Ovary (tissue), 9 donors: ENCODE measurements around the gene ULBP1. TPM values are rescaled to one million over a fixed set of nuclear protein-coding genes. Genes with fewer than 3 reads are reported as not detected.
"Not testable (repeated sequence)": the region's sequence is repeated elsewhere in the genome, so short reads cannot be mapped to it uniquely, and the experiment has no call there.

Source experiments
- DNase-seq, 5 donors: peaks; one replicate each; pipeline ENCODE4 v3.0.0-alpha.2; 2019 to 2020
- H3K27ac ChIP-seq, 2 donors: fragments of 200-600 bp; one replicate each; pipeline versions ENCODE4 v1.5.1 to v1.8.0; 2019 to 2022
- H3K27me3 ChIP-seq: fragments of 200-600 bp; one replicate; pipeline ENCODE4 v1.8.0; 2022
- H3K36me3 ChIP-seq: fragments of 200-600 bp; sonication (generic); one replicate; pipeline ENCODE4 v1.5.1; 2019
- H3K4me1 ChIP-seq: one replicate; pipeline ENCODE4 v1.8.1; 2013; ENCODE audit warnings: mild to moderate bottlenecking, moderate library complexity; ENCODE audit not compliant: insufficient read depth
- H3K4me3 ChIP-seq: fragments of 200-600 bp; sonication (generic); one replicate; pipeline ENCODE4 v1.5.1; 2017
- H3K9me3 ChIP-seq, 2 donors: fragments of 200-600 bp in 1 of 2; sonication (generic) in 1 of 2; one replicate each; pipeline versions ENCODE4 v1.5.1 to v1.8.1; 2013 to 2019; ENCODE audit warnings: mild to moderate bottlenecking in 1 of 2, moderate library complexity in 1 of 2
- CTCF ChIP-seq, 3 donors: fragments of 450-650 bp in 2 of 3; fragments of 200-600 bp in 1 of 3; IDR thresholded peaks; one replicate each; pipeline versions ENCODE4 v1.5.1 to v1.8.0; 2016 to 2022; ENCODE audit warnings: antibody characterized with exemption in 3 of 3, mild to moderate bottlenecking in 1 of 3
- EP300 ChIP-seq: sonication (generic); formaldehyde crosslinking; IDR thresholded peaks from one replicate; pipeline ENCODE4 v1.6.1; 2017; ENCODE audit warnings: antibody characterized with exemption
- POLR2A ChIP-seq: fragments of 450-650 bp; IDR thresholded peaks from one replicate; pipeline ENCODE4 v1.6.1; 2017; ENCODE audit warnings: antibody characterized with exemption, mild to moderate bottlenecking, moderate library complexity
- WGBS, 3 donors: extraction: QIAGEN DNeasy Blood & Tissue Kit in 1 of 3; methylation state at CpG; one replicate each; pipeline versions ENCODE4 v1.1.5 to v1.1.7; 2013 to 2017; 5-methylcytosine and 5-hydroxymethylcytosine counted together
- intact Hi-C, 4 donors: fragments of 100-400 bp; cut with DNase I; formaldehyde crosslinking; loops; one replicate each; pipeline versions ENCODE4 v1.11.0 to v1.15.1; 2022 to 2023
- polyA plus RNA-seq, 2 donors: library from polyadenylated mRNA; stranded (reverse); fragments of 200-250 nt in 1 of 2; fragments of 350-450 nt in 1 of 2; fragmentation: Illumina TruSeq in 1 of 2; extraction: RNeasy Lipid Tissue Mini Kit (QIAGEN cat#74804) in 1 of 2; gene quantifications; one replicate each; pipeline ENCODE4 v1.2.3, GENCODE V29; 2013 to 2014
- total RNA-seq, 7 donors: library from RNA; depleted of rRNA in 2 of 7; stranded (reverse); fragments of >200 nt in 2 of 7; fragmentation: NEBNext Ultra II Directional in 3 of 7; extraction: Animal tissue kit (Norgen Biotek cat#: 25700) in 3 of 7; gene quantifications; one replicate each; pipeline versions ENCODE4 v1.1.0 to v1.2.4, GENCODE V29; 2016 to 2023
- donor health status: DM: no; HTN: no; CAD: no; lungs with moderate emphysema.
- donor health status: DM: no; HTN: no; CAD: no.
- donor health status: Bipolar disorder and iron deficiency.
- donor health status: DM: yes; HTN: yes; CAD: no.
- donor health status: DM: no; HTN: no; CAD: no.
- donor health status: DM: yes; HTN: yes; CAD: no.

Gene ULBP1
- total and polyA plus RNA-seq, 9 donors: 0.02 to 7.7 (median 0.09) TPM; not detected in 3

GRCh38 chr6:149947533-149947932 is 16.2 kb upstream of the ULBP1 start:
- H3K4me1 ChIP-seq, DNase-seq, H3K9me3 ChIP-seq, H3K4me3 ChIP-seq, H3K27ac ChIP-seq, H3K27me3 ChIP-seq, intact Hi-C loops, H3K36me3 ChIP-seq: not testable (repeated sequence)
- no CpG with 5 or more reads among the region's 1 CpG for WGBS, 3 donors

- Histone ChIP-seq H3K27me3 (no peaks in the 10 kb centered on the region), H3K27ac (no peak overlapping the region), H3K4me3 (no peak overlapping the region), H3K4me1 (no peaks in the 10 kb centered on the region), H3K36me3 (no peaks in the 10 kb centered on the region), H3K9me3 (no peaks in the 10 kb centered on the region)
- 75 to 88% (median 80%) methylated on average over 1 of the region's 1 CpG for WGBS, 3 donors
- TF ChIP-seq CTCF (IDR thresholded peaks at IDR 0.05): no peak
- intact Hi-C loops: no loop called here
- no peak for DNase-seq
Observed at GRCh38 chr6:149948011-149948410, 15.7 kb upstream of the ULBP1 start.

- intact Hi-C loops: no loop called here
- 76 to 78% (median 77%) methylated on average over 5 of the region's 5 CpGs for WGBS, 3 donors
- no peak for DNase-seq
- H3K4me3 ChIP-seq: no peak overlapping the region
- no peak overlapping the region for H3K27ac ChIP-seq
- TF ChIP-seq POLR2A (no peak), EP300 (no peak), CTCF (IDR thresholded peaks at IDR 0.05) (no peak)
- H3K36me3 ChIP-seq: no peaks in the 10 kb centered on the region
- H3K9me3 ChIP-seq: no peaks in the 10 kb centered on the region
- no peaks in the 10 kb centered on the region for H3K4me1 ChIP-seq
- no peaks in the 10 kb centered on the region for H3K27me3 ChIP-seq
Observed at GRCh38 chr6:149948616-149949015, 15.1 kb upstream of the ULBP1 start.

- H3K27me3 ChIP-seq: no peaks in the 10 kb centered on the region
- TF ChIP-seq POLR2A: no peak
- no peak for TF ChIP-seq EP300
- no peak for TF ChIP-seq CTCF (IDR thresholded peaks at IDR 0.05)
Observed at GRCh38 chr6:149950423-149950822, 13.3 kb upstream of the ULBP1 start.

GRCh38 chr6:149951096-149951495 is 12.6 kb upstream of the ULBP1 start:
- H3K4me3 ChIP-seq: no peak overlapping the region
- no peak for TF ChIP-seq EP300
- TF ChIP-seq CTCF (IDR thresholded peaks at IDR 0.05): no peak
- no peak for TF ChIP-seq POLR2A
- no peak overlapping the region for H3K27ac ChIP-seq
- 68 to 74% (median 73%) methylated on average over 9 of the region's 9 CpGs for WGBS, 3 donors
- intact Hi-C loops: no loop called here
- no peaks in the 10 kb centered on the region for H3K4me1 ChIP-seq
- DNase-seq: no peak
- no peaks in the 10 kb centered on the region for H3K9me3 ChIP-seq
- no peaks in the 10 kb centered on the region for H3K27me3 ChIP-seq
- H3K36me3 ChIP-seq: no peaks in the 10 kb centered on the region

More at GRCh38 chr6:149950423-149950822, 13.3 kb upstream of the ULBP1 start:
- intact Hi-C loops: no loop called here
- DNase-seq: no peak
- Histone ChIP-seq H3K36me3 (no peaks in the 10 kb centered on the region), H3K27ac (no peak overlapping the region), H3K4me1 (no peaks in the 10 kb centered on the region), H3K4me3 (no peak overlapping the region), H3K9me3 (no peaks in the 10 kb centered on the region)
- WGBS, 3 donors: 30 to 40% (median 40%) methylated on average over 8 of the region's 8 CpGs
